ENCODE measurements around the gene NOS1AP.

DNA sequence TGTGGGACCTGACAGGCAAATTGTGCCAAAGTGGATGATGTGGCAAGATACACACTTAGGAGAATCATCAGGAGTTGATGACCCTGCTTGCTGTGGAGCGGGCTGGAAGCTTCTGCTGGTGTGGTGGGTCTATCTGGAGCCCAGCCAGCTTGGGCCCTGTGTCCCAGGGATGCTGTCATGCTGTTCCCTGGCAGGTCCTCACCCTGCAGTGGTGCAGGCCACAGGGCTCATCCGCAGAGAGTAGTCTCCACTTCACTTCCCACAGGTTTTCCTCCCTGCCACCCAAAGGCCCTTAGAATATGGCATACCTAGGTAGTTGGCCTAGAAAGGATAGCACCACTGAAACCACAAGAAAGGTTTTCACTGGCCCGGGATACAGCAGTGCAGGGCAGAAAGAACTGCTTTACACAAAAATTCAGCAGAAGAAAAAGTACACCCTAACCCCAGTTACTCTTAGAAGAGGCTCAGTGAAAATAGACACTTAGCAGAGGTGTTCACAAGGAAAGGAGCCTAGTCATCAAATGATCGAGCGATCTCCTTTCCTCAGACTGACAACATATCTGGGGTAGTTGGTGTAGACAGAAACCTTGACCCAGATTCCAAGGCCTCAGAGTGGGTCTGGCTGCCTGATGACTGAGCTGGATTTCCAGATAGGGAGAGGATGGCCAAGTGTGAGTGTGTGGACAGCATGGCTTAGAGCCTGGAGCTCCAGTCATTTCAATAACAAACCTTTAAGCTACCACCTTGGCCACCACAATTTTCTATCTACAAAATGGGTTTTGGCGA, 310.8 kb downstream of the NOS1AP start:
- TF ChIP-seq, protein P1, sequence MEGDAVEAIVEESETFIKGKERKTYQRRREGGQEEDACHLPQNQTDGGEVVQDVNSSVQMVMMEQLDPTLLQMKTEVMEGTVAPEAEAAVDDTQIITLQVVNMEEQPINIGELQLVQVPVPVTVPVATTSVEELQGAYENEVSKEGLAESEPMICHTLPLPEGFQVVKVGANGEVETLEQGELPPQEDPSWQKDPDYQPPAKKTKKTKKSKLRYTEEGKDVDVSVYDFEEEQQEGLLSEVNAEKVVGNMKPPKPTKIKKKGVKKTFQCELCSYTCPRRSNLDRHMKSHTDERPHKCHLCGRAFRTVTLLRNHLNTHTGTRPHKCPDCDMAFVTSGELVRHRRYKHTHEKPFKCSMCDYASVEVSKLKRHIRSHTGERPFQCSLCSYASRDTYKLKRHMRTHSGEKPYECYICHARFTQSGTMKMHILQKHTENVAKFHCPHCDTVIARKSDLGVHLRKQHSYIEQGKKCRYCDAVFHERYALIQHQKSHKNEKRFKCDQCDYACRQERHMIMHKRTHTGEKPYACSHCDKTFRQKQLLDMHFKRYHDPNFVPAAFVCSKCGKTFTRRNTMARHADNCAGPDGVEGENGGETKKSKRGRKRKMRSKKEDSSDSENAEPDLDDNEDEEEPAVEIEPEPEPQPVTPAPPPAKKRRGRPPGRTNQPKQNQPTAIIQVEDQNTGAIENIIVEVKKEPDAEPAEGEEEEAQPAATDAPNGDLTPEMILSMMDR (IDR thresholded peaks at IDR 0.05; ENCODE audit: low read depth, low read length, poor library complexity, severe bottlenecking): no peak
- no peak for TF ChIP-seq EZH2phosphoT487 (IDR thresholded peaks at IDR 0.05; ENCODE audit: borderline replicate concordance, low read length)

Data from DOHH2 (cell line).